GM12875 (cell line): Measurements from ENCODE around the gene C15orf40.

Experiments
- H3K4me3 ChIP-seq: one replicate; pipeline ENCODE4 v1.5.1; 2011; ENCODE audit warnings: low read depth, low read length, control low read depth
- TF ChIP-seq, protein P1 (sequence below): IDR thresholded peaks from 2 replicates; pipeline ENCODE4 v1.5.1; 2011; ENCODE audit warnings: low read depth, mild to moderate bottlenecking, control low read depth, inconsistent platforms, low read length, moderate library complexity, borderline replicate concordance; ENCODE audit not compliant: insufficient read depth

Gene C15orf40

DNA sequence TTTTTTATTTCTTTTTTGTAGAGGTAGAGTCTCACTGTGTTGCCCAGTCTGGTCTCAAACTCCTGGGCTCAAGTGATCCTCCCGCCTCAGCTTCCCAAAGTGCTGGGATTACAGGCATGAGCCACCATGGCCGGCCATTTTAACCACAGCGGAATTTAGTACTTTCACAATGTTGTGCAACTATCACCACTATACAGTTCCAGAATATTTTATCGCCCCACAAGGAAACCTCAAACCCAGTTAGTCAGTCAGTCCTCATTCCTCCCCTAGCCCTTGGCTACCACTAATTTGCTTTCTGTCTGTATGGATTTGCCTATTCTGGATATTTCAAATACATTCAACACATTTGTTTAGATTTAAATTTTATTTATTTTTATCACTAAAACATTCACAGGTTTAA, 43.4 kb downstream of the C15orf40 start:
- H3K4me3 ChIP-seq: no peak overlapping the region

DNA sequence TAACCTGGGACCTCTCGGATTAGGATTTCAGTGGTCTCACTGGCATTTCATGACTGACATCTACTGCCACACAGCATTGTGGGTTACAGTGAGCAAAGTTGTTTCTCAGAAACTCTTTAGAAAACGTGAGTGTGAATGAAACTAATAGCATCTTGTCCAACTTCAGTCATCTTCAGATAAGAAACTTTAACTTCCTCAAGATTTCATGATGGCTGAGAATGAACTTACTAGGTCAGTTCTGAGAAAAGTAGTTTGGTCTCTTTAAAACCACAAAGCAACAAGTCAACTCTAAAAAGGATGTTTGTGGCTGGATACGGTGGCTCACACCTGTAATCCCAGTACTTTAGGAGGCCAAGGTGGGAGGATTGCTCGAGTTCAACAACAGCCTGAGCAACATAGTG, 44.8 kb downstream of the C15orf40 start:
- TF ChIP-seq, protein P1, sequence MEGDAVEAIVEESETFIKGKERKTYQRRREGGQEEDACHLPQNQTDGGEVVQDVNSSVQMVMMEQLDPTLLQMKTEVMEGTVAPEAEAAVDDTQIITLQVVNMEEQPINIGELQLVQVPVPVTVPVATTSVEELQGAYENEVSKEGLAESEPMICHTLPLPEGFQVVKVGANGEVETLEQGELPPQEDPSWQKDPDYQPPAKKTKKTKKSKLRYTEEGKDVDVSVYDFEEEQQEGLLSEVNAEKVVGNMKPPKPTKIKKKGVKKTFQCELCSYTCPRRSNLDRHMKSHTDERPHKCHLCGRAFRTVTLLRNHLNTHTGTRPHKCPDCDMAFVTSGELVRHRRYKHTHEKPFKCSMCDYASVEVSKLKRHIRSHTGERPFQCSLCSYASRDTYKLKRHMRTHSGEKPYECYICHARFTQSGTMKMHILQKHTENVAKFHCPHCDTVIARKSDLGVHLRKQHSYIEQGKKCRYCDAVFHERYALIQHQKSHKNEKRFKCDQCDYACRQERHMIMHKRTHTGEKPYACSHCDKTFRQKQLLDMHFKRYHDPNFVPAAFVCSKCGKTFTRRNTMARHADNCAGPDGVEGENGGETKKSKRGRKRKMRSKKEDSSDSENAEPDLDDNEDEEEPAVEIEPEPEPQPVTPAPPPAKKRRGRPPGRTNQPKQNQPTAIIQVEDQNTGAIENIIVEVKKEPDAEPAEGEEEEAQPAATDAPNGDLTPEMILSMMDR: no peak

More for the DNA sequence above, 43.4 kb downstream of the C15orf40 start:
- TF ChIP-seq, protein P1: no peak

DNA sequence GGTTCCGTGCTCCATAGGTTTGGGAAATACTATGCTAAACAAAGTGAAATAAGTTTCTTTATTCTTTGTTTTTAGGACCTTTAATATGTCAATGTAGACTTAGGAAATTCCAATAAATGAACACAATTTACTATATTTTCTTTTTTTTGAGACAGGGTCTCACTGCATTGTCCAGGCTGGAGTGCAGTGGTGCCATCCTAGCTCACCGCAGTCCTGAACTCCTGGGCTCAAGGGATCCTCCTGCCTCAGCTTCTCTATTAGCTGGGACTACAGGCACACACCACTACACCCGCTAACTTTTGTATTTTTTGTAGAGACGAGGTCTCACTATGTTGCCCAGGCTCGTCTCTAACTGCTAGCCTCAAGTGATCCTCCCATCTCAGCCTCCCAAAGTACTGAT, 46.5 kb downstream of the C15orf40 start:
- TF ChIP-seq, protein P1: no peak
- H3K4me3 ChIP-seq: no peak overlapping the region

More for the DNA sequence above, 44.8 kb downstream of the C15orf40 start:
- no peak overlapping the region for H3K4me3 ChIP-seq

DNA sequence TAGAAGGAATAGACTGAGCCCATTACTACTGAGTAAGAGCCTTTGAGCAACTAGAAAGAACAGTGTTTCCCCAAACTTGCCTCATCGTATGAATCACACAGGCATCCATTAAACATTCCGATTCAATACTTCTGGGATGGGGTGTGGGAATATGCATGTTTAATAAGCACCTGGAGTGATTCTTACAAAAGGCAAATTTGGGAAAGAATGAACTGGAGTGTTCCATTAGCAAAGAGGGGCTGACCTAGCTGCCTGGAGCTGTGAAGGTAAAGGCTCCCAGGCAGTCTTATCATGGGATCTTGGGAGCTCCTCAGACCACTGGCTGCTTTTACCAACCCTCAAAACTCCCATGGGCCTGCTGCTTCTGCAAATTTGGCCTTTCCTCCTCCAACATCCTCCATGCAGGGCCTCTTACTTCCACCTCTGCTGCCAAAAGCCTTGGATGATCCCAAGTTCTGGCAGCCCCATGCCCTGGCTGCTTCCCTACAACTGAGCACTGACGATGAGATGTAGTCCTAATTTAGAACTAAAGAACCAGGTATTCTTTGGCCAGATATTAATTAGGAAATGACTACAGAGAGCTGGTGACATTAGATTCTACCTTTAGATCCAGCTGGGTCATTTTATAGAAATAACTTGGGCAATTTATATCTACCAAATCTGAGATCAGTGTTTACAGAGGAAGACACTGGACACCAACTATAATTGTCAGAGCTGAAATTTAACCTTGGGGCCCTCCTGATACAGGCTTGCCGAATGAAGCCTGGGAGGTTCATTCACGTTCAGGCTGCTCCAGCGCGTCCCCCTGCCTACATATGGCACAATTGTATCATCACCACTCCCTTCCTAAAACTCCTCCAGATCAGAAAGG, 47.7 kb downstream of the C15orf40 start:
- H3K4me3 ChIP-seq: no peak overlapping the region
- TF ChIP-seq, protein P1: no peak

DNA sequence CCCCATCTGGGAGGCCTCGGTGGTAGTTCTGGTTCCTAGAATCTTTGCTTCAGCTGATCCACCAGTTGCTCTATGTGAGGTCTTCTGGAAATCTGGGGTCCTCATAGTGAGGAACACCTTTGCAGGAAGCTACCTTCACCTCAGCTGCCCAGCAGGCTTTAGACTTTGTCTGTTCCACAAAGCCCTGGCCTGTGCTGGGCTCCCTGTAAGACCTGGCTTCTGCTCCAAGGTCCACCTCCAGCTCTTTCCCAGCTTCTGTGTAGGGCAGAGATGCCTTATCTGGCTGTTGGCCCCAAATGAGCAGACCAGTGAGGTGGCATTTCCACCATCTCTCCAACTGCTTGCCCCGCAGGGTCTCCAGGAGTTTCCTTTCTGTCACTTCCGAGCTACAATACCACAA, 50.7 kb downstream of the C15orf40 start:
- H3K4me3 ChIP-seq: no peak overlapping the region
- TF ChIP-seq, protein P1: no peak

DNA sequence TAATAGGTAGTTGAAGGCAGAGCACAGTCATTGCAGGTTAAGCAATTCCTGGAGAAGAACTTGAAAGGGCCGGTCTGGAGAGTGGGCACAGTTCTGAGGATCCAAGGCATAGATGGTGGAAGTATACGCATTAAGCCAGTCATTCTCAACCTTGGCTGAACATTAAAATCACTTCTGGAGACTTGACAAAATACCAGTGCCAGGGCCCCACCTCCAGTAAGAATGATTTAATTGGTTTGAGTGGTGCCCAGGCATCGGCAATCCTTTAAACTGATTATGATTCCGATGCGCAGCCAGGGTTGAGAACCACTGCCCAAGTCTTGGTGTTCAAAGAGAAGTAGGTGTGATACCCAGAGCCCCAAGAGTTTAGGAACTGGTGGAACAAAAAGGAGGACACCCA, 52.0 kb downstream of the C15orf40 start:
- no peak overlapping the region for H3K4me3 ChIP-seq
- TF ChIP-seq, protein P1: no peak

DNA sequence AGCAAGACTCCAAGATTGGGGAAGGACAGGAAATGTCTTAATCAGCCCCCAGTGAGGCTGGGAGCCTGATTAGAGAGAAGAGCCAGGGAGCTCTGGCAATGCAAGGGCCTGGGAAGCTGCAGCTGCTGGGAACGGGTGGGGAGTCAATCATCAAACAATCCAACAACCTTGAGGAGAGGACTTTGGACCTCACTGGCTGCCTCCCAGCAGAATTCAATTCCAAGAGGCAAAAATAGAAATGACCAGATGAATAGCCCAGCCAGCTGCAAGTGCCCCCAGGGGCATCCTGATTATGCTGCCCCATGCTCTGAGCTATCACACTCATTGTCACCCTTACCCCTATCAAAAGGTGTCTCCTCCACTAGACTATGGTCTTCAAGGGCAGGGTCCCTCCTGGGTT, 52.8 kb downstream of the C15orf40 start:
- TF ChIP-seq, protein P1: no peak
- no peak overlapping the region for H3K4me3 ChIP-seq
